ENCODE data around the gene CLMN. TPM values are rescaled to one million over a fixed set of nuclear protein-coding genes. Genes with fewer than 3 reads are reported as not detected.

CLMN gene
- total and polyA plus RNA-seq, 2 of the 8 experiments (the other 6 are each of a cell fraction or from before 2014, with no cell fraction given) = 1.6 to 8.2 TPM

- no peaks in the 10 kb centered on the region for H4K20me1 ChIP-seq (replicated peaks in 1 of 2; ENCODE audit: control insufficient read depth in 1 of 2, insufficient read depth in 2 of 2, low read length in 2 of 2)
- no peak for TF ChIP-seq CBX5 (IDR thresholded peaks at IDR 0.05; ENCODE audit: low read depth, low read length)
- no peak for TF ChIP-seq TEAD4 (IDR thresholded peaks at IDR 0.05; ENCODE audit: low read depth, low read length)
- no peak for TF ChIP-seq SUZ12 (IDR thresholded peaks at IDR 0.05; ENCODE audit: low read length)
- no peak for TF ChIP-seq YY1 (IDR thresholded peaks at IDR 0.05; ENCODE audit: low read depth, low read length)
- no peak for TF ChIP-seq SIRT6 (IDR thresholded peaks at IDR 0.05; ENCODE audit: low read length)
- TF ChIP-seq SP4 (IDR thresholded peaks at IDR 0.05; ENCODE audit: low read length) = no peak
- TF ChIP-seq RBBP5 (IDR thresholded peaks at IDR 0.05; ENCODE audit: borderline replicate concordance, low read depth, low read length) = no peak
- TF ChIP-seq SAP30 (IDR thresholded peaks at IDR 0.05; ENCODE audit: insufficient read depth, insufficient replicate concordance, low read length) = no peak
- no peak for TF ChIP-seq POLR2A (IDR thresholded peaks at IDR 0.05; ENCODE audit: control extremely low read depth in 1 of 2, low read depth in 2 of 2, low read length in 2 of 2)
- no peak for TF ChIP-seq TAF7 (optimal IDR thresholded peaks at IDR 0.05; ENCODE audit: borderline replicate concordance, low read depth, low read length)
- no peak for TF ChIP-seq CEBPB (IDR thresholded peaks at IDR 0.05; ENCODE audit: low read depth, low read length)
- no peak for TF ChIP-seq CBX8 (IDR thresholded peaks at IDR 0.05; ENCODE audit: borderline replicate concordance, low read depth, low read length)
- TF ChIP-seq MAX (IDR thresholded peaks at IDR 0.05) = no peak
Observed at GRCh38 chr14:95340201-95340697, 20.5 kb upstream of the CLMN start.

More at GRCh38 chr14:95340201-95340697, 20.5 kb upstream of the CLMN start:
- H2BK15ac ChIP-seq (ENCODE audit: low read length) = no peak overlapping the region
- DNase-seq (ENCODE audit: low read depth in 1 of 2, low spot score in 2 of 2) (no peak), FAIRE-seq (no peak)
- no peak overlapping the region for H3K4ac ChIP-seq (replicated peaks; ENCODE audit: insufficient read length, low read depth, low read length)
- H3K4me2 ChIP-seq (ENCODE audit: insufficient read depth in 1 of 2, low read depth in 2 of 2, low read length in 2 of 2) = no peak overlapping the region
- H3K27me3 ChIP-seq (replicated peaks in 1 of 4; ENCODE audit: control insufficient read depth in 3 of 4, extremely low read depth in 1 of 4, insufficient read depth in 3 of 4, low read length in 3 of 4) = no peaks in the 10 kb centered on the region
- WGBS, 2 experiments (ENCODE audit: extremely low coverage in 1 of 2, insufficient coverage in 1 of 2, insufficient read length in 1 of 2, insufficient replicate concordance in 2 of 2, low coverage in 1 of 2, low lambda C conversion rate in 2 of 2, missing lambda C conversion rate in 1 of 2) = 84% methylated on average over 8 of the region's 8 CpGs; no CpG with 5 or more reads in 1 of the 2 experiments
- no peak overlapping the region for H3K18ac ChIP-seq (ENCODE audit: extremely low read depth, low read length)
- H2AFZ ChIP-seq (ENCODE audit: low read length) = no peak overlapping the region
- H4K5ac ChIP-seq (ENCODE audit: insufficient read length, low read depth, low read length) = no peak overlapping the region
- H3K23me2 ChIP-seq (ENCODE audit: low read depth, low read length) = no peaks in the 10 kb centered on the region; the same call in 1 of the 2 replicates
- H2BK12ac ChIP-seq (ENCODE audit: low read depth, low read length) = no peak overlapping the region
- H3K79me2 ChIP-seq (ENCODE audit: control insufficient read depth in 1 of 2, insufficient read depth in 2 of 2, low read length in 2 of 2) = no peaks in the 10 kb centered on the region
- no peak overlapping the region for H3K4me3 ChIP-seq (ENCODE audit: extremely low read depth in 1 of 4, insufficient read depth in 2 of 4, low read depth in 3 of 4, low read length in 4 of 4)
- no peak overlapping the region for H3K56ac ChIP-seq (replicated peaks; ENCODE audit: insufficient read length, low read depth, low read length)
- no peak overlapping the region for H2BK5ac ChIP-seq (ENCODE audit: low read depth, low read length)
- no peak overlapping the region for H2BK20ac ChIP-seq (ENCODE audit: low read length)
- POLR2A ChIA-PET (ENCODE audit: partially characterized antibody) = no interaction called here
- peaks cover 0 to 4% (median 0%) of the 10 kb centered on the region in 4 experiments; a peak in 1 of 7 replicates for H3K4me1 ChIP-seq (replicated peaks in 1 of 4; ENCODE audit: control insufficient read depth in 3 of 4, insufficient read depth in 4 of 4, low read length in 3 of 4)
- no peaks in the 10 kb centered on the region for H3K79me1 ChIP-seq (ENCODE audit: low read depth, low read length)
- no peak overlapping the region for H3K14ac ChIP-seq (ENCODE audit: insufficient read length)
- H4K8ac ChIP-seq (ENCODE audit: extremely low read depth, insufficient read depth, low read length) = no peak overlapping the region
- no peak overlapping the region for H3K27ac ChIP-seq (ENCODE audit: low read depth, low read length)
- no peak overlapping the region for H2BK120ac ChIP-seq (replicated peaks; ENCODE audit: low read depth, low read length)
- H3K23ac ChIP-seq (ENCODE audit: insufficient read length) = no peak overlapping the region
- no peaks in the 10 kb centered on the region for H3K9me3 ChIP-seq (ENCODE audit: insufficient read depth in 2 of 2, low read depth in 1 of 2, low read length in 1 of 2)
- H4K91ac ChIP-seq (replicated peaks; ENCODE audit: insufficient read length, low read length) = no peak overlapping the region
- H3K36me3 ChIP-seq (ENCODE audit: control insufficient read depth in 2 of 4, insufficient read depth in 4 of 4, low read length in 3 of 4) = no peaks in the 10 kb centered on the region
- no peak overlapping the region for H3K9ac ChIP-seq (replicated peaks in 1 of 4; ENCODE audit: extremely low read depth in 1 of 4, low read depth in 3 of 4, low read length in 3 of 4)
- CTCF ChIA-PET (ENCODE audit: partially characterized antibody) = interaction anchor here (0.9 to 1.6 kb wide), 3 partner anchors 11 to 113 kb away, joined by 3 to 4 read pairs (median 4); no protein-coding TSS in a partner anchor
- H2AK5ac ChIP-seq (ENCODE audit: low read depth, low read length) = no peak overlapping the region

Data from H1 (cell line).